ENCODE data around the gene TBX4.
"Not testable (repeated sequence)": the region's sequence is repeated elsewhere in the genome, so short reads cannot be mapped to it uniquely, and the experiment has no call there.

Gene TBX4

DNA sequence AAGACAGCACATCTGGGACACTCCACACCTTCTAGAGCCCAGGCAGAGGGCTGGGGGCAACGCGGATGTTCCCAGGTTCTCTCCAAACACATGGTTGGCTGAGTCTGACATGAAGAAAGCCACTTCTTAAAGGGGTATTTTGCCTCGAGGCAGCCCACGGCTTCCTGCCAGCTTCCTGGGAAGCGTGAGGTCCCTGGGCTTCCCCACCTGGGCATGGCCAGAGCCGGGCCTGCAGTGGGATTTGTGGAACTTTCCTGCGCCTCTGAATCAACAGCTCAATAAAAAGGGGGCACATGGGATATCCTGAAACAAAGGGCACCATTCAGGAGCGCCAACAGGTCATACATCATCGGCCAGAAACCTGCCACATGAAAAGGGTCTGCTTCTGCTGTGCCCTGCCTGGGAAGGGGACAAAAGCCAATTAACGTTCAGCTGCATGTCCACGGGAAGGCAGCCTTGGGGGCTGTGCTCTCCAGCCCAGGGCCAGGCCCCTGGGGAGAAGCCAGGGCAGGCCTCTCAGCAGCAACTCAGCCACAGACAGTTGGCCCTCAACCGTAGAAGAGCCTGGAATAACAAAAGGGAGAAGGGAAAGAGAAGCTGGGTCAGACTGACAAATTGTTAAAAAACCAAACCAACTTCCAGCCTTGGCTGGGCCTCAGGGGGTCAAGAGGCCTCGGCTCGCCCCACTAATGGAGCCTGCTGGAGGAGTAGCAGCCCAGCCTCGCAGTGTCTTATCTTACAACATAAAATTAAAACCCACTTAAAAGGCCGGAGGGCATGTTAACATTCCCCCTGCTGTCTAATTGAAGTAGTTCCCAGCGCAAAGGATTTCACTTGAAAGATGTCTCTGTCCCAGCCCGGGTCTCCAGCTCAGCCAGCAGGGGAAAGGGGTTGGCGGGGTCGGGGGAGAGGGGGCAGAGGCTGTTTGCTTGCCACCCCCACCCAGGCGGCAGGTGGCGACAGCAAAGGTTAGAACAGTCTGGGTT lies 34.2 kb downstream of the TBX4 start:
- Histone ChIP-seq H3K9ac (ENCODE audit: low read length) (no peak overlapping the region), H3K36me3 (ENCODE audit: control insufficient read depth, low read depth, low read length) (no peaks in the 10 kb centered on the region), H3K27me3 (ENCODE audit: control insufficient read depth, insufficient read depth, low read length) (no peaks in the 10 kb centered on the region), H3K4me1 (ENCODE audit: control insufficient read depth, low read depth, low read length) (peaks cover 9% of the 10 kb centered on the region), H3K27ac (ENCODE audit: low read length) (no peak overlapping the region), H3K9me3 (ENCODE audit: control insufficient read depth, low read depth, low read length) (no peaks in the 10 kb centered on the region), H3K4me3 (ENCODE audit: low read length) (no peak overlapping the region)

GRCh38 chr17:61487161-61487988 lies 35.2 kb downstream of the TBX4 start:
- H3K27me3 ChIP-seq (ENCODE audit: control insufficient read depth, insufficient read depth, low read length), result no peaks in the 10 kb centered on the region

GRCh38 chr17:61487989-61488595 lies 35.9 kb downstream of the TBX4 start:
- H3K27me3 ChIP-seq (ENCODE audit: control insufficient read depth, insufficient read depth, low read length), result no peaks in the 10 kb centered on the region
- no peak overlapping the region for H3K9ac ChIP-seq (ENCODE audit: low read length)
- H3K4me3 ChIP-seq (ENCODE audit: low read length), result no peak overlapping the region
- no peaks in the 10 kb centered on the region for H3K36me3 ChIP-seq (ENCODE audit: control insufficient read depth, low read depth, low read length)
- H3K4me1 ChIP-seq (ENCODE audit: control insufficient read depth, low read depth, low read length), result peaks cover 9% of the 10 kb centered on the region
- no peaks in the 10 kb centered on the region for H3K9me3 ChIP-seq (ENCODE audit: control insufficient read depth, low read depth, low read length)
- H3K27ac ChIP-seq (ENCODE audit: low read length), result no peak overlapping the region

More at GRCh38 chr17:61487161-61487988, 35.2 kb downstream of the TBX4 start:
- H3K9me3 ChIP-seq (ENCODE audit: control insufficient read depth, low read depth, low read length), result no peaks in the 10 kb centered on the region
- H3K27ac ChIP-seq (ENCODE audit: low read length), result no peak overlapping the region
- no peak overlapping the region for H3K9ac ChIP-seq (ENCODE audit: low read length)
- H3K4me1 ChIP-seq (ENCODE audit: control insufficient read depth, low read depth, low read length), result peaks cover 9% of the 10 kb centered on the region
- no peak overlapping the region for H3K4me3 ChIP-seq (ENCODE audit: low read length)
- H3K36me3 ChIP-seq (ENCODE audit: control insufficient read depth, low read depth, low read length), result no peaks in the 10 kb centered on the region

DNA sequence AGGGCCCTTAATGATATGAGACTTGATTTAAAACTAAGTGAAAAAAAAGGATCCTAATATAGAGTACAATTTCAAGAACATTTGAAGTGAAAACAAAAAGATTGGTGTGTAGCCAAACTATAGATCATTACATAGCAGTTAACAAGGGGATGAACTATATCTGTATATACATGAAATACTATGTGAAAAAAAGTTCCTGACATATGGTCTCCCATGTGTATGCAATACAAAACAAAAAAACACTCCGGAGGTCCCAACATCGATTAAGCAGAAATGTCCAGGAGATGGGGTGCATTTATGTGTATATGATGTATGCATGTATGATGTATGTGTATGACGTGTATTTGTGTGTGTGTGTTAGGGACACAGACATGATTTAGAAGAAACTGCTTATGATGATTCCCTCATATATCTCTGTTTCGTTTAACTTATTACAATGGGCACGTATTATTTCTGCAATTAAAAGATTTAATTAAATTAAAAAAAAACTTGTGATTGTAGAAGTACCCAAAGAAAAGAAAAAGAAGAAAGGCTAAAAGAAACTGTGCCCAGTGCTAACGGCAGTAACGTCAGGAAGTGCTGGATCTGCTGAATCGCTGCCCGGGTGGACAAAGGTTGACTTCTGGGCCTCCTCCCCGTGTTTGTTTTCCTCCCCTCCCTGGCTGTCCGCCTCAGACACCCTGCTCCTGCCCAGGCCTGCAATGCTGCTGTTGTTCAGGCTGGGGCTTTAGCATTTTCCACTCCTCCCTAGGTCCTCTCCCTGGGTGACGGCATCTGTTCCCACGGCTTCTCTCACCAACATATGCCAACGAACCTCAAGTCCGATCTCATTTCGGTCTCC lies 36.9 kb downstream of the TBX4 start:
- Histone ChIP-seq H3K4me1 (ENCODE audit: control insufficient read depth, low read depth, low read length) (peaks cover 9% of the 10 kb centered on the region), H3K9me3 (ENCODE audit: control insufficient read depth, low read depth, low read length) (no peaks in the 10 kb centered on the region), H3K36me3 (ENCODE audit: control insufficient read depth, low read depth, low read length) (no peaks in the 10 kb centered on the region), H3K9ac (ENCODE audit: low read length) (no peak overlapping the region), H3K27me3 (ENCODE audit: control insufficient read depth, insufficient read depth, low read length) (no peaks in the 10 kb centered on the region), H3K4me3 (ENCODE audit: low read length) (no peak overlapping the region), H3K27ac (ENCODE audit: low read length) (no peak overlapping the region)

- Histone ChIP-seq H3K9me3 (ENCODE audit: control insufficient read depth, low read depth, low read length) (no peaks in the 10 kb centered on the region), H3K27ac (ENCODE audit: low read length) (no peak overlapping the region), H3K36me3 (ENCODE audit: control insufficient read depth, low read depth, low read length) (no peaks in the 10 kb centered on the region), H3K9ac (ENCODE audit: low read length) (no peak overlapping the region), H3K27me3 (ENCODE audit: control insufficient read depth, insufficient read depth, low read length) (no peaks in the 10 kb centered on the region), H3K4me3 (ENCODE audit: low read length) (no peak overlapping the region), H3K4me1 (ENCODE audit: control insufficient read depth, low read depth, low read length) (peaks cover 9% of the 10 kb centered on the region)
Observed at GRCh38 chr17:61489719-61490490, 37.7 kb downstream of the TBX4 start.

- no peak overlapping the region for H3K9ac ChIP-seq (ENCODE audit: low read length)
- no peaks in the 10 kb centered on the region for H3K36me3 ChIP-seq (ENCODE audit: control insufficient read depth, low read depth, low read length)
- no peaks in the 10 kb centered on the region for H3K27me3 ChIP-seq (ENCODE audit: control insufficient read depth, insufficient read depth, low read length)
- H3K27ac ChIP-seq (ENCODE audit: low read length), result no peak overlapping the region
- H3K9me3 ChIP-seq (ENCODE audit: control insufficient read depth, low read depth, low read length), result no peaks in the 10 kb centered on the region
- H3K4me3 ChIP-seq (ENCODE audit: low read length), result no peak overlapping the region
- peaks cover 9% of the 10 kb centered on the region for H3K4me1 ChIP-seq (ENCODE audit: control insufficient read depth, low read depth, low read length)
Observed at GRCh38 chr17:61490540-61490975, 38.3 kb downstream of the TBX4 start.

- Histone ChIP-seq H3K27ac (ENCODE audit: low read length) (no peak overlapping the region), H3K27me3 (ENCODE audit: control insufficient read depth, insufficient read depth, low read length) (no peaks in the 10 kb centered on the region), H3K4me1 (ENCODE audit: control insufficient read depth, low read depth, low read length) (peaks cover 5% of the 10 kb centered on the region), H3K36me3 (ENCODE audit: control insufficient read depth, low read depth, low read length) (no peaks in the 10 kb centered on the region), H3K4me3 (ENCODE audit: low read length) (no peak overlapping the region), H3K9me3 (ENCODE audit: control insufficient read depth, low read depth, low read length) (no peaks in the 10 kb centered on the region), H3K9ac (ENCODE audit: low read length) (no peak overlapping the region)
Observed at GRCh38 chr17:61491981-61492380, 39.8 kb downstream of the TBX4 start.

- H3K27ac ChIP-seq (ENCODE audit: low read length), result no peak overlapping the region
- no peaks in the 10 kb centered on the region for H3K9me3 ChIP-seq (ENCODE audit: control insufficient read depth, low read depth, low read length)
- peaks cover 5% of the 10 kb centered on the region for H3K4me1 ChIP-seq (ENCODE audit: control insufficient read depth, low read depth, low read length)
- no peaks in the 10 kb centered on the region for H3K27me3 ChIP-seq (ENCODE audit: control insufficient read depth, insufficient read depth, low read length)
- no peak overlapping the region for H3K4me3 ChIP-seq (ENCODE audit: low read length)
- H3K9ac ChIP-seq (ENCODE audit: low read length), result no peak overlapping the region
- no peaks in the 10 kb centered on the region for H3K36me3 ChIP-seq (ENCODE audit: control insufficient read depth, low read depth, low read length)
Observed at GRCh38 chr17:61492759-61493526, 40.7 kb downstream of the TBX4 start.

GRCh38 chr17:61493830-61494324 lies 41.7 kb downstream of the TBX4 start:
- not testable (repeated sequence) for H3K27me3 ChIP-seq (ENCODE audit: control insufficient read depth, insufficient read depth, low read length); H3K9me3 ChIP-seq (ENCODE audit: control insufficient read depth, low read depth, low read length); H3K36me3 ChIP-seq (ENCODE audit: control insufficient read depth, low read depth, low read length); H3K4me3 ChIP-seq (ENCODE audit: low read length); H3K9ac ChIP-seq (ENCODE audit: low read length); H3K27ac ChIP-seq (ENCODE audit: low read length); H3K4me1 ChIP-seq (ENCODE audit: control insufficient read depth, low read depth, low read length)
